Upper lobe of left lung (tissue), 4 donors: ENCODE data around the gene OPCML.

Experiments
- CTCF ChIP-seq, 6 experiments: fragments of 450-650 bp in 4 of 6; fragments of 200-600 bp in 2 of 6; sonication (generic) in 2 of 6; IDR thresholded peaks; one replicate each; pipeline ENCODE4 v1.5.1; 2016 to 2019; ENCODE audit warnings: antibody characterized with exemption in 6 of 6
- EP300 ChIP-seq, 4 donors: sonication (generic); formaldehyde crosslinking; IDR thresholded peaks; one replicate each; pipeline ENCODE4 v1.5.1; 2017; ENCODE audit warnings: antibody characterized with exemption in 4 of 4, control low read depth in 2 of 4

- no peak for TF ChIP-seq CTCF (IDR thresholded peaks at IDR 0.05)
- TF ChIP-seq EP300 (IDR thresholded peaks at IDR 0.05), result no peak
Measured at GRCh38 chr11:133504906-133505305, 27.4 kb downstream of the OPCML start.
